Thyroid gland (tissue), 4 donors: ENCODE data around the gene MICAL3.

Source experiments
- POLR2A ChIP-seq, 2 donors: fragments of 450-650 bp; IDR thresholded peaks; one replicate each; pipeline ENCODE4 v1.6.1; 2017; ENCODE audit warnings: antibody characterized with exemption in 2 of 2, mild to moderate bottlenecking in 2 of 2, moderate library complexity in 1 of 2
- TF ChIP-seq, protein P1 (sequence below), 6 experiments: fragments of 200-600 bp in 3 of 6; fragments of 450-650 bp in 3 of 6; sonication (generic) in 3 of 6; IDR thresholded peaks; one replicate each; pipeline ENCODE4 v1.5.1; 2016 to 2019; ENCODE audit warnings: antibody characterized with exemption in 6 of 6, mild to moderate bottlenecking in 2 of 6, inconsistent platforms in 1 of 6, moderate library complexity in 1 of 6

DNA sequence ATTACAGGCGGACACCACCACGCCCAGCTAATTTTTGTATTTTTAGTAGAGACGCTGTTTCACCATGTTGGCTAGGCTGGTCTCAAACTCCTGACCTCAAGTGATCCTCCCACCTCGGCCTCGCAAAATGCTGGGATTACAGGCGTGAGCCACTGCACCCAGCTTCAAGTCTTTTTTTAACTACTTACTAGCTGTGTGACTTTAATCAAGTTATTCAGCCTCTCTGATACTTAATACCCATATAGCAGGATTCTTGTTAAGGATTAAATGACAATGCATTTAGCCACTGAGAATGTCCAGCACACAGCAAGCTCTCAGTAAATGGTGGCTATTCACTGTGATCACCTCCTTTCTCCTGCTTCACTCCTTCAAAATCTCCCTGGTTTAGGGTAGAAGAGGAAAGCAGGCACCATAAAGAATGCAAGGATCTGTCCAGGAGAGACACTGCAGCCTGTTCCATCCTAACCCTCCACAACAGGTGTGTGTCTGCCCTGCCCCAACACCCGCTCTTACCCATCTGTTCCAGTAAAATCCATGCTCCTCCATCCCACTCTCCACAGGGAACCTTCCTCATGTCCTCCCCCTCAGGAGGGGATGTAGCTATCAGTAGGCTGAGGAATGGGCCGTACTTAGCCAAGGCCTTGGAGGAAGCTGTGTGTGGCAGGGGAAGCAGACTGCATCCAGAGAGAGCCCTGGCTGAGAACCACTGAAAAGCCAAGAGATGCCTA is 69.3 kb downstream of the MICAL3 start:
- TF ChIP-seq, protein P1, sequence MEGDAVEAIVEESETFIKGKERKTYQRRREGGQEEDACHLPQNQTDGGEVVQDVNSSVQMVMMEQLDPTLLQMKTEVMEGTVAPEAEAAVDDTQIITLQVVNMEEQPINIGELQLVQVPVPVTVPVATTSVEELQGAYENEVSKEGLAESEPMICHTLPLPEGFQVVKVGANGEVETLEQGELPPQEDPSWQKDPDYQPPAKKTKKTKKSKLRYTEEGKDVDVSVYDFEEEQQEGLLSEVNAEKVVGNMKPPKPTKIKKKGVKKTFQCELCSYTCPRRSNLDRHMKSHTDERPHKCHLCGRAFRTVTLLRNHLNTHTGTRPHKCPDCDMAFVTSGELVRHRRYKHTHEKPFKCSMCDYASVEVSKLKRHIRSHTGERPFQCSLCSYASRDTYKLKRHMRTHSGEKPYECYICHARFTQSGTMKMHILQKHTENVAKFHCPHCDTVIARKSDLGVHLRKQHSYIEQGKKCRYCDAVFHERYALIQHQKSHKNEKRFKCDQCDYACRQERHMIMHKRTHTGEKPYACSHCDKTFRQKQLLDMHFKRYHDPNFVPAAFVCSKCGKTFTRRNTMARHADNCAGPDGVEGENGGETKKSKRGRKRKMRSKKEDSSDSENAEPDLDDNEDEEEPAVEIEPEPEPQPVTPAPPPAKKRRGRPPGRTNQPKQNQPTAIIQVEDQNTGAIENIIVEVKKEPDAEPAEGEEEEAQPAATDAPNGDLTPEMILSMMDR (IDR thresholded peaks at IDR 0.05): no peak
- no peak for TF ChIP-seq POLR2A (IDR thresholded peaks at IDR 0.05)
